Vagina (tissue), 2 donors: Measurements from ENCODE around the gene ACOT13. TPM values are rescaled to one million over a fixed set of nuclear protein-coding genes. Genes with fewer than 3 reads are reported as not detected.
"Not testable (repeated sequence)": the region's sequence is repeated elsewhere in the genome, so short reads cannot be mapped to it uniquely, and the experiment has no call there.

Source experiments
- DNase-seq, 2 donors: peaks; one replicate each; pipeline ENCODE4 v3.0.0-alpha.2; 2017; ENCODE audit errors: extremely low spot score in 2 of 2
- H3K27ac ChIP-seq: fragments of 200-600 bp; sonication (generic); one replicate; pipeline ENCODE4 v1.5.1; 2019
- H3K27me3 ChIP-seq: fragments of 200-600 bp; sonication (generic); one replicate; pipeline ENCODE4 v1.5.1; 2019
- H3K36me3 ChIP-seq, 2 donors: fragments of 200-600 bp; sonication (generic); one replicate each; pipeline ENCODE4 v1.5.1; 2017 to 2019
- H3K4me1 ChIP-seq: fragments of 200-600 bp; sonication (generic); one replicate; pipeline ENCODE4 v1.5.1; 2019
- H3K4me3 ChIP-seq, 2 donors: fragments of 200-600 bp; sonication (generic); 1 replicate in 1 of 2; 2 replicates in 1 of 2; pipeline ENCODE4 v1.5.1; 2016 to 2019
- H3K9me3 ChIP-seq: fragments of 200-600 bp; sonication (generic); one replicate; pipeline ENCODE4 v1.5.1; 2019
- CTCF ChIP-seq, 3 experiments: fragments of 450-650 bp in 2 of 3; fragments of 200-600 bp in 1 of 3; sonication (generic) in 1 of 3; IDR thresholded peaks; one replicate each; pipeline ENCODE4 v1.5.1; 2017 to 2019; ENCODE audit warnings: antibody characterized with exemption in 3 of 3, mild to moderate bottlenecking in 2 of 3, moderate library complexity in 2 of 3
- POLR2A ChIP-seq, 2 donors: fragments of 450-650 bp; IDR thresholded peaks; one replicate each; pipeline ENCODE4 v1.6.1; 2017; ENCODE audit warnings: antibody characterized with exemption in 2 of 2, mild to moderate bottlenecking in 2 of 2, moderate library complexity in 2 of 2
- POLR2AphosphoS5 ChIP-seq, 2 donors: sonication (generic); formaldehyde crosslinking; IDR thresholded peaks; one replicate each; pipeline ENCODE4 v1.9.0; 2017; ENCODE audit warnings: antibody characterized with exemption in 2 of 2, mild to moderate bottlenecking in 2 of 2, low read depth in 1 of 2; ENCODE audit not compliant: insufficient read depth in 1 of 2
- intact Hi-C: fragments of 100-400 bp; cut with DNase I; formaldehyde crosslinking; loops from one replicate; pipeline ENCODE4 v1.15.1; 2023
- total RNA-seq: library from RNA; depleted of rRNA; stranded (reverse); fragments of >200 nt; gene quantifications from one replicate; pipeline ENCODE4 v1.2.3, GENCODE V29; 2016

Gene ACOT13
- total RNA-seq, 1 donor from 2014 or later = 4.4 TPM

DNA sequence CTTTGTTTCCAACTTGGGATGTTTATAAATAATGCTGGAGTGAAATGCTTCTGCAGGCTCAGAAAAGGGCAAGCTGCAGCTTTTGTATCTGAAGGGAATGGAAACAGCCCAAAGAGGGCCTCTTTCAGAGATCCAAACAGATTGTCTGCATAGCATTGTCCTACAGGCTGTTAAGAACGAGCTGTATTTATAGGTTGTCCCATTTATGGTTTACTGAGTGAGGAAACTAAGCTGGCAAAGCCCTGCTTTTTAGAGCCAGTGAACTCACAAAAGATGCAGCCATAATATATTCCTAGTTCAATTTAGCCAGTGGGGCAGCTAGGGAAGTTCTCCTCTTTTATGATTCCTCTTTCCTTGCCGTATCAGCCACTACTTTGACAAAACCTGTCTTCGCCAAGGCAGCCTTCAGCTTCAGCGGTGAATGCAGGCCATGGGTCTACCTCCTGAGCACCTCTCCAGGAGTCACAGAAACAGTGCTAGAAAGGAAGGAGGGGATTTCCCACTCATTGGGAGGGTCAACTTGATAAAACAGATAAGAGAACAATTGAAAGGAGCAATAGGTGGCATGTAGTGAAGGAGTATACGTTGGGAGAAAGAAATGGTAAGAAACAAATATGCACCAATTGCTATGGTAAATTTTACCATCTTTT lies 35.9 kb upstream of the ACOT13 start:
- no peak overlapping the region for H3K27ac ChIP-seq
- H3K36me3 ChIP-seq = no peaks in the 10 kb centered on the region
- no peaks in the 10 kb centered on the region for H3K9me3 ChIP-seq
- DNase-seq = no peak
- no peak for TF ChIP-seq CTCF (IDR thresholded peaks at IDR 0.05)
- TF ChIP-seq POLR2AphosphoS5 (IDR thresholded peaks at IDR 0.05; ENCODE audit: insufficient read depth in 1 of 2, low read depth in 1 of 2) = no peak
- TF ChIP-seq POLR2A (IDR thresholded peaks at IDR 0.05) = no peak
- no peaks in the 10 kb centered on the region for H3K4me1 ChIP-seq
- intact Hi-C loops = no loop called here
- H3K4me3 ChIP-seq = no peak overlapping the region
- no peaks in the 10 kb centered on the region for H3K27me3 ChIP-seq

- TF ChIP-seq CTCF (IDR thresholded peaks at IDR 0.05) = no peak
- TF ChIP-seq POLR2AphosphoS5 (IDR thresholded peaks at IDR 0.05; ENCODE audit: insufficient read depth in 1 of 2, low read depth in 1 of 2) = no peak
- no peak for TF ChIP-seq POLR2A (IDR thresholded peaks at IDR 0.05)
Measured at GRCh38 chr6:24631671-24632070, 35.2 kb upstream of the ACOT13 start.

DNA sequence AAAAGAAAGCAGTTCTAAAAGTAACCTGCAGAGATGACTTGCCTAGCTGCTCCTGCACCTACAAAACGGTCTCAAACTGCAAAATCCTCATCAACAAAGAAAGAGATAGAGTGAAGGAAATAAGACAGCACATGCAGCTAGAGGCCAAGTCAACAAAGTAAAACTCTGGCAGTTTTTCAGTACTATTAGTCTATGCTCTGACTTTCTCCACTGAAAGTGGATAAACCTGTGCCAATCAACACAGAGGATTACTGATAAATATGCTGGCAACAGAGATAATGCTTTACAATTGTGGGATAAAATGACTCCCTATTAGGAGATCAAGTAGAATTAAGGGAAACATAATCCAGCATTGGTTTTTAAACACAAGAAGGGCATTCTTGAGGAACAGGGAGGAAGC lies 34.3 kb upstream of the ACOT13 start:
- H3K4me3 ChIP-seq = no peak overlapping the region
- no peaks in the 10 kb centered on the region for H3K9me3 ChIP-seq
- no peaks in the 10 kb centered on the region for H3K27me3 ChIP-seq
- no peaks in the 10 kb centered on the region for H3K36me3 ChIP-seq
- H3K27ac ChIP-seq = no peak overlapping the region
- no peaks in the 10 kb centered on the region for H3K4me1 ChIP-seq
- TF ChIP-seq POLR2AphosphoS5 (IDR thresholded peaks at IDR 0.05; ENCODE audit: insufficient read depth in 1 of 2, low read depth in 1 of 2) (no peak), POLR2A (IDR thresholded peaks at IDR 0.05) (no peak), CTCF (IDR thresholded peaks at IDR 0.05) (no peak)
- intact Hi-C loops = no loop called here
- no peak for DNase-seq

More at GRCh38 chr6:24631671-24632070, 35.2 kb upstream of the ACOT13 start:
- no peaks in the 10 kb centered on the region for H3K27me3 ChIP-seq
- H3K27ac ChIP-seq = no peak overlapping the region
- no peaks in the 10 kb centered on the region for H3K36me3 ChIP-seq
- no peaks in the 10 kb centered on the region for H3K9me3 ChIP-seq
- intact Hi-C loops = no loop called here
- no peaks in the 10 kb centered on the region for H3K4me1 ChIP-seq
- DNase-seq = no peak
- no peak overlapping the region for H3K4me3 ChIP-seq

GRCh38 chr6:24636681-24637080 lies 30.2 kb upstream of the ACOT13 start:
- Histone ChIP-seq H3K27me3 (no peaks in the 10 kb centered on the region), H3K27ac (no peak overlapping the region), H3K9me3 (no peaks in the 10 kb centered on the region), H3K4me3 (no peak overlapping the region), H3K4me1 (no peaks in the 10 kb centered on the region), H3K36me3 (no peaks in the 10 kb centered on the region)
- intact Hi-C loops = no loop called here
- TF ChIP-seq POLR2AphosphoS5 (IDR thresholded peaks at IDR 0.05; ENCODE audit: insufficient read depth in 1 of 2, low read depth in 1 of 2) (no peak), POLR2A (IDR thresholded peaks at IDR 0.05) (no peak), CTCF (IDR thresholded peaks at IDR 0.05) (no peak)
- DNase-seq = no peak

DNA sequence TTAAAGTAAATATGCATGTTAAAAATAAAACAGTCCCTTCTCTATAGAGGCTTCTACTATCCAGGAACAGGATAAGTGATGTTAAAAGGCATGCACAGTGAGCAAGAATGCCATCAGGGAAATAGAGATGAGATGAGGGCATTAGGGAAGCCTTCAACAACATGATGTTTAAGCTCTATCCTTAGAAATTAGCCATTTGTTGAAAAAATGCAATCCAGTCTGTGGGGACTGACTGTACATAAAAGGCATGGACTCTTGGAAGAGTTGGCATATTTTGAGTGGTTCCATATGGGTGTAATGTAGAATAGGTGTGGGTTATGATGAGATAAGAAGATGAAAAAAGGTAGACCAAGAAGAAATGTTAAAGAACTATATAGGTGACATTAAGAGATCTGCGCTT lies 26.7 kb upstream of the ACOT13 start:
- intact Hi-C loops = no loop called here

DNA sequence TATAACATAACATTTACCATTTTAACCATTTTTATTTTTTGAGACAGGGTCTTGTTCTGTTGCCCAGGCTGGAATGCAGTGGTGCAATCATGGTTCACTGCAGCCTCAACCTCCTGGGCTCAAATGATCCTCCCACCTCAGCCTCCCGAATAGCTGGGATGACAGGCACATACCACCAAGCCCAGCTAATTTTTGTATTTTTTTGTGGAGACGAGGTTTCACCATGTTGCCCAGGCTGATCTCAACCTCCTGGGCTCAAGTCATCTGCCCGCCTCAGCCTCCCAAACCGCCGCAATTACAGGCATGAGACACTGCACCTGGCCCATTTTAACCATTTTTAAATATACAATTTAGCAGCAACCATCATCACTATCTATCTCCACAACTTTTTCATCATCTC lies 26.2 kb upstream of the ACOT13 start:
- DNase-seq, H3K36me3 ChIP-seq, H3K4me1 ChIP-seq, H3K9me3 ChIP-seq, H3K4me3 ChIP-seq, H3K27ac ChIP-seq, H3K27me3 ChIP-seq, intact Hi-C loops: not testable (repeated sequence)

More for the DNA sequence above, 26.7 kb upstream of the ACOT13 start:
- H3K4me3 ChIP-seq = no peak overlapping the region
- no peak for DNase-seq
- H3K27me3 ChIP-seq = no peaks in the 10 kb centered on the region
- no peaks in the 10 kb centered on the region for H3K9me3 ChIP-seq
- H3K27ac ChIP-seq = no peak overlapping the region
- TF ChIP-seq POLR2AphosphoS5 (IDR thresholded peaks at IDR 0.05; ENCODE audit: insufficient read depth in 1 of 2, low read depth in 1 of 2) = no peak
- TF ChIP-seq POLR2A (IDR thresholded peaks at IDR 0.05) = no peak
- no peak for TF ChIP-seq CTCF (IDR thresholded peaks at IDR 0.05)
- peaks cover 1% of the 10 kb centered on the region for H3K4me1 ChIP-seq
- no peaks in the 10 kb centered on the region for H3K36me3 ChIP-seq
